Fibroblast of lung (primary cell): Measurements from ENCODE around the gene CNNM3. TPM values are rescaled to one million over a fixed set of nuclear protein-coding genes. Genes with fewer than 3 reads are reported as not detected.

Source experiments
- DNase-seq, 2 donors: peaks; one replicate each; pipeline versions ENCODE4 v3.0.0 to v3.0.0-alpha.2; 2010; ENCODE audit warnings: low read depth in 2 of 2
- H2AFZ ChIP-seq: 2 replicates; pipeline ENCODE4 v1.5.1; 2012; ENCODE audit warnings: low read length, control low read depth, inconsistent platforms
- H3K27ac ChIP-seq: 2 replicates; pipeline ENCODE4 v1.5.1; 2011; ENCODE audit warnings: low read length, control low read depth; ENCODE audit not compliant: insufficient read depth
- H3K27me3 ChIP-seq: 2 replicates; pipeline ENCODE4 v1.5.1; 2011; ENCODE audit warnings: mild to moderate bottlenecking, low read length; ENCODE audit not compliant: control insufficient read depth, insufficient read depth
- H3K36me3 ChIP-seq: 2 replicates; pipeline ENCODE4 v1.5.1; 2011; ENCODE audit warnings: low read length; ENCODE audit not compliant: control insufficient read depth, insufficient read depth
- H3K4me1 ChIP-seq: 2 replicates; pipeline ENCODE4 v1.5.1; 2011; ENCODE audit warnings: low read length; ENCODE audit not compliant: control insufficient read depth, insufficient read depth; ENCODE audit errors: extremely low read depth
- H3K4me2 ChIP-seq: 2 replicates; pipeline ENCODE4 v1.5.1; 2011; ENCODE audit warnings: low read length, control low read depth; ENCODE audit not compliant: insufficient read depth; ENCODE audit errors: extremely low read depth
- H3K4me3 ChIP-seq, 4 experiments: fragments of 200-600 bp in 1 of 4; sonication (generic) in 1 of 4; replicated peaks in 1 of 4; 2 replicates each; pipeline ENCODE4 v1.5.1; 2011 to 2016; ENCODE audit warnings: low read length in 4 of 4, low read depth in 3 of 4, mild to moderate bottlenecking in 3 of 4, control low read depth in 2 of 4, inconsistent platforms in 1 of 4, mixed read lengths in 1 of 4; ENCODE audit not compliant: insufficient read depth in 1 of 4; ENCODE audit errors: control extremely low read depth in 1 of 4
- H3K79me2 ChIP-seq: 2 replicates; pipeline ENCODE4 v1.5.1; 2012; ENCODE audit warnings: mild to moderate bottlenecking, low read length, inconsistent platforms; ENCODE audit not compliant: control insufficient read depth, insufficient read depth
- H3K9ac ChIP-seq: 2 replicates; pipeline ENCODE4 v1.5.1; 2011; ENCODE audit warnings: mild to moderate bottlenecking, low read length, control low read depth; ENCODE audit not compliant: insufficient read depth
- H3K9me3 ChIP-seq: 2 replicates; pipeline ENCODE4 v1.5.1; 2012; ENCODE audit warnings: low read depth, low read length; ENCODE audit not compliant: control insufficient read depth, insufficient read depth
- H4K20me1 ChIP-seq: 2 replicates; pipeline ENCODE4 v1.5.1; 2011; ENCODE audit warnings: low read length; ENCODE audit not compliant: control insufficient read depth, insufficient read depth; ENCODE audit errors: extremely low read depth
- CTCF ChIP-seq, 2 donors: IDR thresholded peaks in 1 of 2; conservative IDR thresholded peaks in 1 of 2; 1 replicate in 1 of 2; 2 replicates in 1 of 2; pipeline ENCODE4 v1.5.1; 2011 to 2012; ENCODE audit warnings: low read length in 2 of 2, control low read depth in 1 of 2, inconsistent platforms in 1 of 2, low read depth in 1 of 2, mild to moderate bottlenecking in 1 of 2
- EZH2 ChIP-seq: IDR thresholded peaks from 2 replicates; pipeline ENCODE4 v1.5.1; 2012; ENCODE audit warnings: low read length, control low read depth, mild to moderate bottlenecking; ENCODE audit errors: missing control alignments
- polyA plus RNA-seq, 2 donors: library from polyadenylated mRNA; depleted of rRNA in 1 of 2; stranded (reverse) in 1 of 2; unstranded in 1 of 2; fragments of >200 nt; gene quantifications; 2 replicates each; pipeline ENCODE4 v1.2.1, GENCODE V29; 2011 to 2012; ENCODE audit warnings: missing spikeins in 1 of 2
- total RNA-seq: library from RNA; depleted of rRNA; stranded (reverse); fragments of >200 nt; gene quantifications from 2 replicates; pipeline ENCODE4 v1.2.1, GENCODE V29; 2014

The CNNM3 gene
- total and polyA plus RNA-seq, 2 donors (not counting 1 experiment from before 2014, with no cell fraction given), result 4.3 to 9.9 TPM

DNA sequence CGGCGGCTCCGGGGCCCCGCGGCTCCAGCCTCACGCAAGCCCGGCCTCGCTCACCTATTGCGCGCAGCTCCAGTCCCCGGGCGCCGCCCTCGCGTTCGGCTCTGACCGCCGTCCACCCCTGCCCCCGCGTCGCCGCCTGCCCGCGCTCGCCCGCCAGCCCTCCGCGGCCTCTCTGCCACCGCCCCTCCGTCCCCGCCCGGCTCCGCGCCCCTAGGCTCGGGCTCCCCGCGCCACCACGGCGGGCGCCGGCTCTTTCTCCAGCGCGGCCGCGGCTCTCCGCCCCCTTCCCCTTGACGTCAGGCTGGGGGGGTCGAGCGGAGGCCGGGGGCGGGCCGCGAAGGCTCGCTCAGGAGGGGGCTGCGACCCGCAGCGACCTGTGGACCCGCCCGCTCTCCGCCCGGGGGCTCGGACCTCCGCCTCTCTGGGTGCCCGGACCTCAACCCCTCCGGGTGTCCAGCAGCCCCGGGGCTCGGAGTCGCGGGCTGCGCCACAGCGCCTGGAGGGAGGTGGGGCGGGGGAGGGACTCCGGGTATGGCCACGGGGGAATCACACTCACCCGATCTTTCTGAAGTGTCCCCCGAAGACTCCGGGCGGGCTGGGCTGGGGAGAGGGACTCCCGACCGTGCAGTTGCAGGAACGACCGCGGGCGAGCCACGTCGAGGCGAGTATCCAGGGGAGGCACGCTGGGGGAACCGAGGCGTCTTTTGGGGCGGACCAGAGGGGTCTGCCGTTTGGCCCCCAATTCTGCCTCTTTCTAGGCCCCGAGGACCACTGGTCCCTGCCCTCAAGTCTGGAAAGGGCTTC is 54.0 kb downstream of the CNNM3 start, which contains the start of gene SEMA4C:
SEMA4C (minus strand) TSS at position 259 of the 804 bp plus-strand sequence. CDS start 2,194 bp downstream, outside the sequence.
- no peaks in the 10 kb centered on the region for H4K20me1 ChIP-seq
- DNase-seq, result peak; percentile 41 to 44
- peak within 1 kb of the TSS; percentile 49 for H3K4me2 ChIP-seq
- peak within 1 kb of the TSS; percentile 77 for H3K27ac ChIP-seq
- peaks cover 13% of the 10 kb centered on the region for H3K4me1 ChIP-seq
- H3K36me3 ChIP-seq, result peaks cover 15% of the 10 kb centered on the region
- H3K9ac ChIP-seq, result peak within 1 kb of the TSS; percentile 71
- H3K27me3 ChIP-seq, result peaks cover 4% of the 10 kb centered on the region
- TF ChIP-seq EZH2 (no peak), CTCF (conservative IDR thresholded peaks at IDR 0.05 in 1 of 2, IDR thresholded peaks at IDR 0.05 in 1 of 2; ENCODE audit: low read depth in 1 of 2, low read length in 2 of 2) (no peak)
- peak within 1 kb of the TSS; percentile 41 to 91 (median 55) for H3K4me3 ChIP-seq
- peaks cover 31% of the 10 kb centered on the region for H3K79me2 ChIP-seq
- H2AFZ ChIP-seq, result no peak within 1 kb of the TSS
- H3K9me3 ChIP-seq, result no peaks in the 10 kb centered on the region

- H3K4me2 ChIP-seq, result peak overlapping the region; percentile 38
- peaks cover 26% of the 10 kb centered on the region for H3K79me2 ChIP-seq
- H3K27me3 ChIP-seq, result peaks cover 4% of the 10 kb centered on the region
- TF ChIP-seq EZH2 (no peak), CTCF (conservative IDR thresholded peaks at IDR 0.05 in 1 of 2, IDR thresholded peaks at IDR 0.05 in 1 of 2; ENCODE audit: low read depth in 1 of 2, low read length in 2 of 2) (no peak)
- no peak overlapping the region for H3K27ac ChIP-seq
- no peaks in the 10 kb centered on the region for H4K20me1 ChIP-seq
- H3K9me3 ChIP-seq, result no peaks in the 10 kb centered on the region
- H3K9ac ChIP-seq, result no peak overlapping the region
- peak overlapping the region in 2 of 4 experiments; percentile 47 to 91 for H3K4me3 ChIP-seq
- H3K36me3 ChIP-seq, result peaks cover 8% of the 10 kb centered on the region
- no peak overlapping the region for H2AFZ ChIP-seq
- no peak for DNase-seq
- peaks cover 10% of the 10 kb centered on the region for H3K4me1 ChIP-seq
These were observed 54.7 kb downstream of the CNNM3 start for GRCh38 chr2:96870626-96871255.

DNA sequence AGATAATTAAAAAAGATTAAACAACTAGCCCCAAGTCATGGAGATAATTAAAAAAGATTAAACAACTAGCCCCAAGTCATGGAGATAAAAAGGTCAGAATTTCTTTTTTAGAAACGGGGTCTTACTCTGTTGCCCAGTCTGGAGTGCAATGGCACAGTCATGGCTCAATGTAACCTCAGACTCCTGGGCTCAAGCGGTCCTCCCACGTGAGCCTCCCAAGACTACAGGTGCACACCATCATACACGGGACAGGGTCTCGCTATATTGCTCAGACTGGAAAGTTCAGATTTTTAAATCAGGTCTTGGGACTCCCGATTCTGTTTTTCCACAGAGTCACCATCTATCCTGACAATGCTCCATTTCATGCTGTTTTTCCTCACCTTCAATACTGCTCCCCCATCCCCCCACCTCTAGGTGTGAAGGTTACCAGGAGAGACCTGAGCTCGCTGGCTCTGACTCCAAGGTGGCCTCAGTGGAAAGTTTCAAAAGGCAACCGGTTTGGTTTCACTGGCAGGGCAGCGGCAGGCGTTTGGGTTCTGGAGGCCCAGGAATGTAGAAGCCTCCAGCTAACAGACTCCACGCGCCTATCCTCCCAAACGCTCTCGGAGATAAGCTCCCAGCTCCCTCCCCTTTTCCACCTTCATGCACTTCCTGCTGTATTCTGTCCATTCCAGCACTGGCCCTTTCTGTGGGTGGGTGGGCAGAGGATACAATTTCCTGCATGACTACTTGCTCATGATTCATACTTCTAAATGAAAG is 56.7 kb downstream of the CNNM3 start:
- Histone ChIP-seq H3K79me2 (peaks cover 6% of the 10 kb centered on the region), H3K9ac (no peak overlapping the region), H3K27ac (no peak overlapping the region), H3K4me1 (no peaks in the 10 kb centered on the region), H3K4me3 (no peak overlapping the region), H3K4me2 (no peak overlapping the region), H3K36me3 (no peaks in the 10 kb centered on the region), H3K9me3 (no peaks in the 10 kb centered on the region), H2AFZ (no peak overlapping the region), H3K27me3 (peaks cover 4% of the 10 kb centered on the region), H4K20me1 (no peaks in the 10 kb centered on the region)
- TF ChIP-seq EZH2 (no peak), CTCF (conservative IDR thresholded peaks at IDR 0.05 in 1 of 2, IDR thresholded peaks at IDR 0.05 in 1 of 2; ENCODE audit: low read depth in 1 of 2, low read length in 2 of 2) (no peak)
- DNase-seq, result peak in 1 of 2 donors; percentile 74
